HG03175 (cell line): Measurements from ENCODE around the gene RHOB.
A peak's percentile ranks its signal among the peaks of the same experiment; 100 is the strongest.

Experiments used
- ATAC-seq: cut with Tn5 transposase; IDR thresholded peaks from one replicate; pipeline ENCODE4 v1.9.1; 2021; ENCODE audit warnings: mild to moderate bottlenecking, moderate library complexity; ENCODE audit not compliant: unreplicated experiment

RHOB gene

GRCh38 chr2:20436716-20437470 lies 10.0 kb upstream of the RHOB start:
- no peak for ATAC-seq

- ATAC-seq = no peak
Observed at GRCh38 chr2:20438334-20439192, 8.3 kb upstream of the RHOB start.

- no peak for ATAC-seq
Observed at GRCh38 chr2:20439193-20439475, 7.7 kb upstream of the RHOB start.

- ATAC-seq = no peak
Observed at GRCh38 chr2:20439503-20439902, 7.4 kb upstream of the RHOB start.

GRCh38 chr2:20440001-20440560 lies 6.8 kb upstream of the RHOB start:
- ATAC-seq = no peak

- no peak for ATAC-seq
Observed at GRCh38 chr2:20443276-20443920, 3.5 kb upstream of the RHOB start.

GRCh38 chr2:20444101-20444992 lies 2.5 kb upstream of the RHOB start:
- no peak for ATAC-seq

- ATAC-seq = no peak
Observed at GRCh38 chr2:20444993-20445910, 1.6 kb upstream of the RHOB start.

GRCh38 chr2:20446255-20446916 lies 488 bp upstream of the RHOB start:
- no peak for ATAC-seq

- ATAC-seq = peak; percentile 15
Observed at GRCh38 chr2:20447437-20448245, 767 bp downstream of the RHOB start.

- ATAC-seq = no peak
Observed at GRCh38 chr2:20448246-20448976, 1.5 kb downstream of the RHOB start.

GRCh38 chr2:20448977-20449306 lies 2.1 kb downstream of the RHOB start:
- no peak for ATAC-seq

GRCh38 chr2:20449501-20450200 lies 2.8 kb downstream of the RHOB start:
- ATAC-seq = no peak

- no peak for ATAC-seq
Observed at GRCh38 chr2:20450201-20450999, 3.5 kb downstream of the RHOB start.

GRCh38 chr2:20451000-20451290 lies 4.1 kb downstream of the RHOB start:
- ATAC-seq = no peak

GRCh38 chr2:20451341-20451740 lies 4.5 kb downstream of the RHOB start:
- no peak for ATAC-seq
